Measurements from ENCODE around the gene UGT1A7.

Gene UGT1A7

DNA sequence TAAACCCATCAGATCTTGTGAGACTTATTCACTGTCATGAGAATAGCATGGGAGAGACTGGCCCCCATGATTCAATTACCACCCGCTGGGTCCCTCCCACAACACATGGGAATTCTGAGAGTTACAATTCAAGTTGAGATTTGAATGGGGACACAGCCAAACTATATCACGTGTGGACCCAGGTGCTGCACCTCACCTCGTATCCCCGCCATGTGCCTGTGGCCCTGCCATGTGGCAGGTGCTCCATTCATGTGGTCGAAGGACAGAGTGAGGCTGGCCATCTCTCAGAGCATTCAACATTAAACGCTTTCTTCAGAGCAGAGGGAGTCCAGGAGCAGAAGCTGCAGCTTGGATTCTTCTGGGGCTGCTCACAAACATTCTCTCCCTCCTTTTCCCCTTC lies 128.7 kb downstream of the UGT1A7 start:
- no peak overlapping the region for H3K4me3 ChIP-seq (ENCODE audit: low read length in 2 of 2)
- H3K9me3 ChIP-seq (ENCODE audit: control insufficient read depth in 2 of 2, low read length in 2 of 2) = peaks cover 0 to 6% of the 10 kb centered on the region in 2 donors
- H3K4me1 ChIP-seq (ENCODE audit: control insufficient read depth, insufficient read depth, low read length) = no peaks in the 10 kb centered on the region
- H3K27ac ChIP-seq (ENCODE audit: low read length) = no peak overlapping the region
- H3K27me3 ChIP-seq (ENCODE audit: control insufficient read depth in 1 of 2, insufficient read depth in 2 of 2, low read length in 2 of 2) = peaks cover 3 to 9% of the 10 kb centered on the region in 2 donors
- H3K9ac ChIP-seq (ENCODE audit: low read length in 2 of 2) = no peak overlapping the region
- no peaks in the 10 kb centered on the region for H3K36me3 ChIP-seq (ENCODE audit: control insufficient read depth in 2 of 2, insufficient read depth in 2 of 2, low read length in 2 of 2)

DNA sequence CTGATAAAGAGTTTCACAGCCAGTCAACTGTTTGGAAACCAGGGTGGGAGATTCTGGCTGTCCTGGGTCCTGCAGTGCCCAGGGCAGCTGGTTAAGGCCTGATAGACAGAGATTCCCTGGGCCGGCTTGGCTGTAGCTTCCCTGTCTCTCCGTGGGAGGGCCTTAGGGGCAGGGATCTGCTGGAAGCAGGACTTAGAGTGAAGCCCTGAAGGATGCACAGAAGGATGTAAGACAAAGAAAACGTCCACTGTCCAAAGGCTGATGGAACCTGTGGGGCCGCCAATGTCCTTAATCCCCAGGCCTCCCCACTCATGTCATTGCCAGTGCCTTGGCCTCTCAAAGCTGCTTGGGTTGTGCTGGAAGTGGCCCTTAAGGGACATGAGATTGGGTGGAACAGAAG lies 129.4 kb downstream of the UGT1A7 start:
- Histone ChIP-seq H3K4me3 (ENCODE audit: low read length in 2 of 2) (no peak overlapping the region), H3K36me3 (ENCODE audit: control insufficient read depth in 2 of 2, insufficient read depth in 2 of 2, low read length in 2 of 2) (no peaks in the 10 kb centered on the region), H3K4me1 (ENCODE audit: control insufficient read depth, insufficient read depth, low read length) (no peaks in the 10 kb centered on the region), H3K9ac (ENCODE audit: low read length in 2 of 2) (no peak overlapping the region), H3K27me3 (ENCODE audit: control insufficient read depth in 1 of 2, insufficient read depth in 2 of 2, low read length in 2 of 2) (peaks cover 3 to 9% of the 10 kb centered on the region in 2 donors), H3K9me3 (ENCODE audit: control insufficient read depth in 2 of 2, low read length in 2 of 2) (peaks cover 0 to 6% of the 10 kb centered on the region in 2 donors), H3K27ac (ENCODE audit: low read length) (no peak overlapping the region)

DNA sequence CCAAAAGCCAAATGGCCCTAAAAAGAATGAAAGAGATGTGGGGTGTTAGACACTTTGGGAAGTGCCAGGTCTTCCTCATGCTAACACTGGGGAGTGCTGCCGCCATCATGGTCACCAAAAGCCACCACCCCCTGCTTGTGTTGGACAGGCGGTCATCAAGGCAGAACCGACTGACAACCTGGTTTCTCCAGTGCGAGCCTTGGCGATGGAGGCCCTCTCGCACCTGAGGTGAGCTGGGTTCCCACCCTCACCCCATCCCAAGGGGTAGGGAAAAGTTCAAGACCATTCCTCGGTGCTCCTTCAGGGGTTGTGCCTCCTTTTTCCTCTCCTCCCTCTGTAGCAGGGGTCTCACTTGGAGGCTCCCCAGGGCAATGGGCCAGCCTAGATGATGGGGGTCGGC lies 130.0 kb downstream of the UGT1A7 start:
- peaks cover 0 to 6% of the 10 kb centered on the region in 2 donors for H3K9me3 ChIP-seq (ENCODE audit: control insufficient read depth in 2 of 2, low read length in 2 of 2)
- H3K4me1 ChIP-seq (ENCODE audit: control insufficient read depth, insufficient read depth, low read length) = no peaks in the 10 kb centered on the region
- H3K27ac ChIP-seq (ENCODE audit: low read length) = no peak overlapping the region
- H3K4me3 ChIP-seq (ENCODE audit: low read length in 2 of 2) = no peak overlapping the region
- H3K27me3 ChIP-seq (ENCODE audit: control insufficient read depth in 1 of 2, insufficient read depth in 2 of 2, low read length in 2 of 2) = peaks cover 3 to 9% of the 10 kb centered on the region in 2 donors
- no peaks in the 10 kb centered on the region for H3K36me3 ChIP-seq (ENCODE audit: control insufficient read depth in 2 of 2, insufficient read depth in 2 of 2, low read length in 2 of 2)
- no peak overlapping the region for H3K9ac ChIP-seq (ENCODE audit: low read length in 2 of 2)

DNA sequence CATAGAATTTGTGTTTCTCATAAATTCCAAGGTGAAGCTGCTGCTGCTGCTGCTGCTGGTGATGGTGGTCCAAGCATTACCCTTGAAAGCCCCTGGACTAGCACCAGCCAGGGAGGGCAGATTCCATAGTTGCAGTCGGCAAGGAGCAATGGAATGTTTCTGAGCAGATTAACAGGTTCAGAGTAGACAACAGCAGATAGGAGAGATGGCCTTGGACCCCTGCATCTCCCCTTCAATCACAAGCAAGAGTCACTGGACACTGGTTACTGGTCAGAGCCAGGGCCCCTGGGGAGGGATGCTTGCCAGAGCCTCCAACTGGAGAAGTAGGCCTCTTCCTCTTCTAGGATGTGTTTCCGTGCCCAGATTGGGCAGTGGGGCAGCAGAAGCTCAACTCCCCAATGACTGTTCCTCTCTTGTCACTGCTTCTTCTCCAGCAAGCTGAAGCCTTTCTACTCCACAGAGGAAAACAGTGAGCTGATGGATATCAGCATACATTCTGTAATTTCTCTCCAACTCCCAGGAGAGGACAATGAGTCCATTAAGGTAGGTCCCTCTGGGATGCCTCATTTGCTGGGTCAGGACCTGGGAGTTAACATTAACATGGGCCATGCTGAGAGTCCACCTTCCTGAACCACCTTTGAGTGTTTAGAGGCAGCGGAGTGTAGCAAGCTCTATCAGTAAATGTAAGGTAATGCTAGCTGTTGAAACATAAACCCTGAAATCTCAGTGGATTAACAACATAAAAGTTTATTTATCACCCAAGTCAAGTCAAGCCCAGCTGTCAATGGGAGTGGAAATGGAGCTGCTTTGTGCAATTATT lies 131.7 kb downstream of the UGT1A7 start:
- H3K4me1 ChIP-seq (ENCODE audit: control insufficient read depth, insufficient read depth, low read length) = no peaks in the 10 kb centered on the region
- no peak overlapping the region for H3K4me3 ChIP-seq (ENCODE audit: low read length in 2 of 2)
- no peaks in the 10 kb centered on the region for H3K36me3 ChIP-seq (ENCODE audit: control insufficient read depth in 2 of 2, insufficient read depth in 2 of 2, low read length in 2 of 2)
- no peaks in the 10 kb centered on the region for H3K9me3 ChIP-seq (ENCODE audit: control insufficient read depth in 2 of 2, low read length in 2 of 2)
- no peak overlapping the region for H3K9ac ChIP-seq (ENCODE audit: low read length in 2 of 2)
- peaks cover 0 to 6% of the 10 kb centered on the region in 2 donors for H3K27me3 ChIP-seq (ENCODE audit: control insufficient read depth in 1 of 2, insufficient read depth in 2 of 2, low read length in 2 of 2)
- H3K27ac ChIP-seq (ENCODE audit: low read length) = no peak overlapping the region

DNA sequence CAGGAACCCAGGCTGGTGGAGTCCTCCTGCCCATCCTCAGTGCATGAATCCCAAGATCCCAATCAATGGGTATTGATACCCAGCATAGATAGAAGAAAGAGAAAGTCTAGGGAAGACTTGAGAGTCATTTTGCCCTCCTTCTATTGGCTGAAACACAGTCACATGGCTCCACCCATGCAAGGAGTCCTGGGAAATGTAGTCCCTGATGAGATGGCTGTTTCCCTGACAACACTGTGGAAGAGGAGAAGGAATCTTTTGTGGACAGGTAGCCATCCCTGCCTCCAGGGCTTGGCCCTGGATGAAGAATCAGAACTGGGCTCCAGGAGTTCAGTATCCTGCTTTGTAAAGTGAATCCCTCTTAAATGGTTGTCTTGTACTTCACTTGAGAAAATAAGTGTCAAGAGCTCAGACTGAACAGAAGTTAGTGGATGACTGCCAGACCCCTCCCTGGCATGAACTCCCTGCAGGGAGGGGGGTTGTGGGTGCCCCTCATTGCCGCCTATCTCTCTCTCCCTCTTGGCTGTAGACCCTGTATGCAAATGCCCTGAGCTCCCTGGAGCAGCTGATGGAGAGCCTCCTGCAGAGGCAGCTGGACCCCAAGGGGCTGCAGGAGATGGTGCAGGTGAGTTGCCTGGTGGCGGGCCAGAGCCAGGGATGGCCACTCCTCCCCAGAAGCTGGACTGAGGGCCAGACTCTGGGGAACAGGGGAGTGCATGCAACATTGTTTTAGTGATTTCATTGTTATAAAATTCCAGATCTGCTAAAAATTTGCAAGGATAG lies 132.5 kb downstream of the UGT1A7 start:
- H3K9ac ChIP-seq (ENCODE audit: low read length in 2 of 2) = no peak overlapping the region
- H3K4me1 ChIP-seq (ENCODE audit: control insufficient read depth, insufficient read depth, low read length) = no peaks in the 10 kb centered on the region
- no peaks in the 10 kb centered on the region for H3K36me3 ChIP-seq (ENCODE audit: control insufficient read depth in 2 of 2, insufficient read depth in 2 of 2, low read length in 2 of 2)
- H3K4me3 ChIP-seq (ENCODE audit: low read length in 2 of 2) = no peak overlapping the region
- no peaks in the 10 kb centered on the region for H3K9me3 ChIP-seq (ENCODE audit: control insufficient read depth in 2 of 2, low read length in 2 of 2)
- H3K27me3 ChIP-seq (ENCODE audit: control insufficient read depth in 1 of 2, insufficient read depth in 2 of 2, low read length in 2 of 2) = peaks cover 0 to 3% of the 10 kb centered on the region in 2 donors
- H3K27ac ChIP-seq (ENCODE audit: low read length) = no peak overlapping the region

DNA sequence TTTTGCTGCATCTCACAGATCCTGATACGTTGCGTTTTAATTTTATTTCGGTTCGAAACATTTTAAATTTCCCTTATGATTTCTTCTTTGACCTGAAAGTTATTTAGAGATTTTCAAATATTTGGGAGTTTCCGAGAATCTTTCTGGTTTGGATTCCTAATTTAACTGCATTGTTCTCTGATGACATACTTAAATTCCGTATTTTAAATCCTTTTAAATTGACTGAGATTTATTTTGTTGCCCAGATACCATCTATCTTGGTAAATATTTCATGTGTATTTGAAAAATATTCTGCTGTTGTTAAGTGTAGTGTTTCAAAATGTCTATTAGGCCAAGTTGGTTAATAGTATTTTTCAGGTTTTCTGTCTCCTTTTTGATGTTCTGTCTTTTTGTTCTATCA lies 134.2 kb downstream of the UGT1A7 start:
- H3K27me3 ChIP-seq (ENCODE audit: control insufficient read depth in 1 of 2, insufficient read depth in 2 of 2, low read length in 2 of 2) = peaks cover 0 to 5% of the 10 kb centered on the region in 2 donors
- no peak overlapping the region for H3K4me3 ChIP-seq (ENCODE audit: low read length in 2 of 2)
- no peaks in the 10 kb centered on the region for H3K9me3 ChIP-seq (ENCODE audit: control insufficient read depth in 2 of 2, low read length in 2 of 2)
- no peaks in the 10 kb centered on the region for H3K36me3 ChIP-seq (ENCODE audit: control insufficient read depth in 2 of 2, insufficient read depth in 2 of 2, low read length in 2 of 2)
- no peak overlapping the region for H3K9ac ChIP-seq (ENCODE audit: low read length in 2 of 2)
- H3K27ac ChIP-seq (ENCODE audit: low read length) = no peak overlapping the region
- H3K4me1 ChIP-seq (ENCODE audit: control insufficient read depth, insufficient read depth, low read length) = no peaks in the 10 kb centered on the region

DNA sequence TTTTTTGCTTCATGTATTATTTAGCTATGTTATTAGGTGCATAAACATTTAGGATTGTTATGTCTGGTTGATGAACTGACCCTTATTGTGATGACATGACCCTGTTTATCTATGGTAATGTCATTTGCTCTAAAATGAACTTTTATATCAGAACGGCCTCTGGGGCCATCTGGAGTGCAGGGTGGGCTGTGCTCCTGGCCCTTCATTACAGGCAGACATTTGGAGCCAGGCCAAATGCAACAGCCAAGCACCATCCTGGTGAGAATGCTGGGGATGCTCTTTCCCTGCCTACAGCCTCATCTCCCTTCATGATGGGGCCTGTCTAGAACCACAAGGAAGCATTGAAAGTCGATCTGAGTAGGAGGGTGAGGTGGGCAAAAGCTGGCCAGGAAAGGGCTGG lies 134.6 kb downstream of the UGT1A7 start:
- H3K4me3 ChIP-seq (ENCODE audit: low read length in 2 of 2) = no peak overlapping the region
- H3K9ac ChIP-seq (ENCODE audit: low read length in 2 of 2) = no peak overlapping the region
- H3K27me3 ChIP-seq (ENCODE audit: control insufficient read depth in 1 of 2, insufficient read depth in 2 of 2, low read length in 2 of 2) = peaks cover 0 to 3% of the 10 kb centered on the region in 2 donors
- H3K4me1 ChIP-seq (ENCODE audit: control insufficient read depth, insufficient read depth, low read length) = no peaks in the 10 kb centered on the region
- H3K36me3 ChIP-seq (ENCODE audit: control insufficient read depth in 2 of 2, insufficient read depth in 2 of 2, low read length in 2 of 2) = no peaks in the 10 kb centered on the region
- H3K27ac ChIP-seq (ENCODE audit: low read length) = no peak overlapping the region
- no peaks in the 10 kb centered on the region for H3K9me3 ChIP-seq (ENCODE audit: control insufficient read depth in 2 of 2, low read length in 2 of 2)

DNA sequence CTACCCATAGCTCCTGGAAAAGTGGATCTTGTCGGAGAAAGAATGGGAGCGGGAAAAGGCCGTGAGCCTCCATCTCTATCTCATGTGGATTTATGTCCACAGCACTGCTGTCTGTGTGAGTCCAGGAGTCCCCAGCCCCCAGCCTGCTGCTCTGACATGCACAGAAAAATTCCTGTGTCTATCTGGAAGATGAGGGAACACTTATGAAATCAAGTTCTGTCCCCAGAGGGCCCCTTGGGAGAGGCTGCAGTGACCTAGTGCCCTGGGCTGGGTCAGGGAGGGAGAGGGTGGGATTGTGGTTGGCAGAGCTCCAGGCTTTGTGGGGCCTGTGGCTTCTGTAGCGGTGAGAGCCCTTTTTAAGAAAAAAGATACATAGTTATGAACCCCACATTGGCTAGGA lies 135.1 kb downstream of the UGT1A7 start:
- Histone ChIP-seq H3K9me3 (ENCODE audit: control insufficient read depth in 2 of 2, low read length in 2 of 2) (no peaks in the 10 kb centered on the region), H3K4me1 (ENCODE audit: control insufficient read depth, insufficient read depth, low read length) (no peaks in the 10 kb centered on the region), H3K27me3 (ENCODE audit: control insufficient read depth in 1 of 2, insufficient read depth in 2 of 2, low read length in 2 of 2) (peaks cover 0 to 3% of the 10 kb centered on the region in 2 donors), H3K9ac (ENCODE audit: low read length in 2 of 2) (no peak overlapping the region), H3K4me3 (ENCODE audit: low read length in 2 of 2) (no peak overlapping the region), H3K27ac (ENCODE audit: low read length) (no peak overlapping the region), H3K36me3 (ENCODE audit: control insufficient read depth in 2 of 2, insufficient read depth in 2 of 2, low read length in 2 of 2) (no peaks in the 10 kb centered on the region)

DNA sequence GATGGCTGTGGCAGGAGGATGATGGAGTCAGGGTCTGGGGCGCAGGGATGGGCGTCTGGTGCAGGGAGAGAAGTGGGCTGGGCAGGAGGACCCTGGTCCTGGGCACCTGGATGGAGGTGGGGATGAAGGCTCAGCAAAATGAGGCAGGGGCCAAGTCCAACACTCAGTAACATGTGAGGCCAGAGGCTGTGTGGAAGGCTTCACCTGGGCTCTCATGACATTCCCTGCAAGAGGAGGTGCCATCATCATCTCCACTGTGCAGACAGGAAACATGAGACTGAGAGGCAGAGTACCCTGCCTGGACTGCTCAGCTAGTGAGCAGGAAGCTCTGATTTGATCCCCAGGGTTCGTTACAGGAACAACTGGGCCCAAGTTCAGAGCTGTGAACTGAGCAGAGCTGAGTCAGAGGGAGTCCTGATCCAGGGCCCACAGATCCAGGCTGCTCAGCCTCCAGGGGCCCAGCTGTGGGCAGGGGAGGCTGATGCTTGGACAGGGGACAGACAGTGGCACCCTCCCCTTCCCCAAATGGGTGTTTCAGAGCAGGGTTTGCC lies 135.7 kb downstream of the UGT1A7 start:
- Histone ChIP-seq H3K9me3 (ENCODE audit: control insufficient read depth in 2 of 2, low read length in 2 of 2) (no peaks in the 10 kb centered on the region), H3K9ac (ENCODE audit: low read length in 2 of 2) (no peak overlapping the region), H3K27ac (ENCODE audit: low read length) (no peak overlapping the region), H3K27me3 (ENCODE audit: control insufficient read depth in 1 of 2, insufficient read depth in 2 of 2, low read length in 2 of 2) (peaks cover 0 to 3% of the 10 kb centered on the region in 2 donors), H3K36me3 (ENCODE audit: control insufficient read depth in 2 of 2, insufficient read depth in 2 of 2, low read length in 2 of 2) (no peaks in the 10 kb centered on the region), H3K4me1 (ENCODE audit: control insufficient read depth, insufficient read depth, low read length) (no peaks in the 10 kb centered on the region), H3K4me3 (ENCODE audit: low read length in 2 of 2) (no peak overlapping the region)

DNA sequence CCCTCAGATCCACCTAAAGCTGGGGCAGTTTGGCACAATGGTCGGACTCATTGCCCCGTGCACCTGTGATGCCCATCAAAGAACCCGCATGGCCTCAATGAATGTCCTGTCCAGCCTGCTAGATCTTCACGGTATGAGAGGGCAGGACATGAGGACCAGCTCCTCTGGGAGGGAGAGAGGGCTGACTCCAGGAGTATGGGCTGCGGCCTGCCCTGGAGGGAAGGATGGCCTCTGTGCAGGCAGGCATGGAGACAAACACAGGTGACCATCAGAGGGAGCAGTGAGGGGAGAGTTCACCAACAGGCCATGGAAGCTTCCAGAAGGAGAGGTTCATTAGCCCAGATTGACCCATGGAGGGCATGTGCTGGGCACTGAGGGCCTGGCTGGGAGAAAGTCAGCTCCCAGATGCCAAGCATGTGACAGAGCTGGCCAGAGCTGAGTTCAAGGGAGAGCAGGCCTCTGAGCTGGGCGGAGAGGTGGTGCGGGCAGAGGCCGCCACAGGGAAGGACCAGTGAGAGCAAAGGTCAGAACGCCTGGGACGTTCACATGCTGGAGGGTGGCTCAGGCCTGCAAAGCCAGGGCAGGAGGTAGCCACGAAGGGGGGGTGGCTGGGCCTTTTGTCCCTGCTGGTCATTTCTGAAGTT lies 136.4 kb downstream of the UGT1A7 start:
- H3K4me1 ChIP-seq (ENCODE audit: control insufficient read depth, insufficient read depth, low read length) = no peaks in the 10 kb centered on the region
- H3K9me3 ChIP-seq (ENCODE audit: control insufficient read depth in 2 of 2, low read length in 2 of 2) = no peaks in the 10 kb centered on the region
- no peak overlapping the region for H3K9ac ChIP-seq (ENCODE audit: low read length in 2 of 2)
- H3K4me3 ChIP-seq (ENCODE audit: low read length in 2 of 2) = no peak overlapping the region
- peaks cover 0 to 2% of the 10 kb centered on the region in 2 donors for H3K27me3 ChIP-seq (ENCODE audit: control insufficient read depth in 1 of 2, insufficient read depth in 2 of 2, low read length in 2 of 2)
- H3K36me3 ChIP-seq (ENCODE audit: control insufficient read depth in 2 of 2, insufficient read depth in 2 of 2, low read length in 2 of 2) = no peaks in the 10 kb centered on the region
- no peak overlapping the region for H3K27ac ChIP-seq (ENCODE audit: low read length)

All from stomach smooth muscle (tissue), 2 donors.